ENCODE results near the gene YBX3.
"Not testable (repeated sequence)": the region's sequence is repeated elsewhere in the genome, so short reads cannot be mapped to it uniquely, and the experiment has no call there.

DNA sequence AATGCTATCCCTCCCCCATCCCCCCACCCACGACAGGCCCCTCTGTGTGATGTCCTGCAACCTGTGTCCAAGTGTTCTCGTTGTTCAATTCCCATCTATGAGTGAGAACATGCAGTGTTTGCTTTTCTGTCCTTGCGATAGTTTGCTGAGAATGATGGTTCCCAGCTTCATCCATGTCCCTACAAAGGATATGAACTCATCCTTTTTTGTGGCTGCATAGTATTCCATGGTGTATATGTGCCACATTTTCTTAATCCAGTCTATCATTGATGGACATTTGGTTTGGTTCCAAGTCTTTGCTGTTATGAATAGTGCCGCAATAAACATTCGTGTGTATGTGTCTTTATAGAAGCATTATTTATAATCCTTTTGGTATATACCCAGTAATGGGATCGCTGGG is 20.3 kb upstream of the YBX3 start:
- not testable (repeated sequence) for TF ChIP-seq POLR2A (IDR thresholded peaks at IDR 0.05; ENCODE audit: low read length); GATA1 (IDR thresholded peaks at IDR 0.05; ENCODE audit: low read depth, low read length)
